Glutamatergic neuron (in vitro differentiated cells): ENCODE data around the gene MED16. TPM values are rescaled to one million over a fixed set of nuclear protein-coding genes. Genes with fewer than 3 reads are reported as not detected.
A peak's percentile ranks its signal among the peaks of the same experiment; 100 is the strongest.

Experiments
- DNase-seq: peaks from one replicate; pipeline ENCODE4 v3.0.0; 2022
- H3K27ac Mint-ChIP-seq: one replicate; pipeline ENCODE4 v1.8.0; 2020; ENCODE audit warnings: mild to moderate bottlenecking, mixed read lengths, inconsistent platforms; ENCODE audit not compliant: unreplicated experiment
- H3K27me3 Mint-ChIP-seq: one replicate; pipeline ENCODE4 v1.8.0; 2020; ENCODE audit warnings: mild to moderate bottlenecking, moderate library complexity, mixed read lengths, inconsistent platforms; ENCODE audit not compliant: unreplicated experiment
- H3K36me3 Mint-ChIP-seq: one replicate; pipeline ENCODE4 v1.8.0; 2020; ENCODE audit warnings: mild to moderate bottlenecking, mixed read lengths, inconsistent platforms; ENCODE audit not compliant: unreplicated experiment
- H3K4me1 Mint-ChIP-seq: one replicate; pipeline ENCODE4 v1.8.0; 2020; ENCODE audit warnings: mild to moderate bottlenecking, low read depth, mixed read lengths, inconsistent platforms; ENCODE audit not compliant: unreplicated experiment
- H3K4me3 Mint-ChIP-seq: one replicate; pipeline ENCODE4 v1.8.0; 2020; ENCODE audit warnings: mild to moderate bottlenecking, mixed read lengths, inconsistent platforms; ENCODE audit not compliant: unreplicated experiment
- H3K9me3 Mint-ChIP-seq: one replicate; pipeline ENCODE4 v1.8.0; 2020; ENCODE audit warnings: mild to moderate bottlenecking, moderate library complexity, mixed read lengths, inconsistent platforms; ENCODE audit not compliant: unreplicated experiment
- CTCF ChIP-seq: fragments of 200-600 bp; sonication (generic); IDR thresholded peaks from one replicate; pipeline ENCODE4 v1.5.0; 2021; ENCODE audit not compliant: partially characterized antibody, unreplicated experiment
- total RNA-seq: library from RNA; stranded (reverse); fragmentation: NEBNext Ultra II Directional; extraction: Animal tissue kit (Norgen Biotek cat#: 25700); gene quantifications from one replicate; pipeline ENCODE4 v1.2.1, GENCODE V29; 2021; ENCODE audit not compliant: unreplicated experiment

MED16 gene
- total RNA-seq, 1 donor from 2014 or later: 65.0 TPM

- H3K36me3 Mint-ChIP-seq: peaks cover 10% of the 10 kb centered on the region
- peak overlapping the region; percentile 94 for H3K27ac Mint-ChIP-seq
- DNase-seq: no peak
- TF ChIP-seq CTCF: no peak
- H3K9me3 Mint-ChIP-seq: peaks cover 9% of the 10 kb centered on the region
- H3K4me1 Mint-ChIP-seq: peaks cover 16% of the 10 kb centered on the region
- peak overlapping the region; percentile 64 for H3K4me3 Mint-ChIP-seq
- H3K27me3 Mint-ChIP-seq: peaks cover 14% of the 10 kb centered on the region
Observed at GRCh38 chr19:939922-940321, 46.9 kb upstream of the MED16 start.

GRCh38 chr19:939439-939838, 46.5 kb upstream of the MED16 start:
- Mint-ChIP-seq H3K4me3 (no peak overlapping the region), H3K27me3 (peaks cover 14% of the 10 kb centered on the region), H3K36me3 (peaks cover 10% of the 10 kb centered on the region), H3K9me3 (peaks cover 9% of the 10 kb centered on the region), H3K4me1 (peaks cover 16% of the 10 kb centered on the region), H3K27ac (peak overlapping the region; percentile 33)
- no peak for DNase-seq
- TF ChIP-seq CTCF: no peak

GRCh38 chr19:938233-938923, 45.4 kb upstream of the MED16 start:
- DNase-seq: no peak
- Mint-ChIP-seq H3K36me3 (peaks cover 10% of the 10 kb centered on the region), H3K4me1 (peaks cover 20% of the 10 kb centered on the region), H3K27me3 (peaks cover 12% of the 10 kb centered on the region), H3K9me3 (peaks cover 12% of the 10 kb centered on the region), H3K4me3 (no peak overlapping the region), H3K27ac (peak overlapping the region; percentile 50)
- TF ChIP-seq CTCF: no peak

- peaks cover 18% of the 10 kb centered on the region for H3K27me3 Mint-ChIP-seq
- peaks cover 17% of the 10 kb centered on the region for H3K9me3 Mint-ChIP-seq
- H3K27ac Mint-ChIP-seq: no peak overlapping the region
Observed at GRCh38 chr19:937259-937694, 44.3 kb upstream of the MED16 start.

More at GRCh38 chr19:937259-937694, 44.3 kb upstream of the MED16 start:
- H3K4me1 Mint-ChIP-seq: peaks cover 20% of the 10 kb centered on the region
- TF ChIP-seq CTCF: no peak
- peak overlapping the region; percentile 1 for H3K4me3 Mint-ChIP-seq
- DNase-seq: no peak
- peaks cover 10% of the 10 kb centered on the region for H3K36me3 Mint-ChIP-seq
